GM12873 (cell line): Measurements from ENCODE around the gene FREM1.

ENCODE experiments used
- CTCF ChIP-seq: IDR thresholded peaks from 2 replicates; pipeline ENCODE4 v1.5.1; 2012; ENCODE audit warnings: low read depth, mild to moderate bottlenecking, moderate library complexity, low read length, control low read depth; ENCODE audit not compliant: insufficient read depth; ENCODE audit errors: missing control alignments

The FREM1 gene

GRCh38 chr9:14829204-14829603 lies 81.0 kb downstream of the FREM1 start:
- no peak for TF ChIP-seq CTCF

- TF ChIP-seq CTCF: no peak
Measured at GRCh38 chr9:14827805-14828204, 82.4 kb downstream of the FREM1 start.

- TF ChIP-seq CTCF: no peak
Measured at GRCh38 chr9:14824481-14824880, 85.7 kb downstream of the FREM1 start.

- TF ChIP-seq CTCF: no peak
Measured at GRCh38 chr9:14823800-14824199, 86.4 kb downstream of the FREM1 start.

- TF ChIP-seq CTCF: no peak
Measured at GRCh38 chr9:14822666-14823065, 87.6 kb downstream of the FREM1 start.

- no peak for TF ChIP-seq CTCF
Measured at GRCh38 chr9:14819183-14819582, 91.0 kb downstream of the FREM1 start.

GRCh38 chr9:14814249-14814628 lies 96.0 kb downstream of the FREM1 start:
- TF ChIP-seq CTCF: no peak
